GM18511 (cell line): ENCODE measurements around the gene ZBTB44.

ENCODE experiments used
- ATAC-seq: cut with Tn5 transposase; IDR thresholded peaks from one replicate; pipeline ENCODE4 v1.9.1; 2021; ENCODE audit warnings: mild to moderate bottlenecking, moderate library complexity; ENCODE audit not compliant: unreplicated experiment

The ZBTB44 gene

DNA sequence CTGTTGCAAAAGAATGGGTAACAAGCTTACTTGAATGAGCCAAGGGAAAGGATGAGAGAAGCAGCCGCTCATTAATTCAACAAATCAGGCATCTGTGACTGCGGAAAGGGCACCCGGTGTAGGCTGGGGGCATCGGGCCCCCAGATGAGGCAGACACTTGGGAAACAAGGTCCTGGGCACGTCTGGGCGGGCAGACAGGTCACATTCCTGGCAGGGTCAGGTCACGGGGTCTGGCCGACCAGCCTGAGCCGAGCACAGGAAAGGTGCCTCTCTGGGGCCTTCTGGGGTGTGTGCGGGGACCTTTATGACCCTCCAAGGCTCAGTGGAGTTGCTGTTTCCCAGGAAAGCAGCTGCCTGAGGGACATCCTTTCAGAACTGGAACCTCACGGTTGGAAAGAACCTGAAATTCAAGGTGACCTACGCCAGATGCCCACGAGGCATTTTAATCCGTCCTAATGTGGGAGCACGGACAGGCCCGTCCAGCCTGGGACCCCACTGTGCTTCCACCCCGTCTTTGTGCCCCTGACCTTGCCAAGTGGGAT is 98.1 kb downstream of the ZBTB44 start:
- no peak for ATAC-seq

DNA sequence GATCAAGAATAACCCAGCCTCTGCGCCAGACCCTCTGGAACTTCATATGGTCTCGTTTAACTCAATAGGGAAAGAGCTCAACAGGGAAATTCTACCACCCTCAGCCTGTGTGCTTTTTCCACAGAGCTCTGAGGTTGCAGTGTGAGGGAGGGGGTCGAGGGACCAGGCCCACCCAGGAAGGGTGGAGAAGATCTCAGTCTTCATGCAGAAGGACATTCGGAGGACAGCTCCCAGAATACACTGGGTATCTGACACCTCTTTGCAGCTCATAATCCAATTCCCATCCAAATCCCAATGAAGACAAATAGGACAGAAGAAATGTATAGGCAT is 98.5 kb downstream of the ZBTB44 start:
- ATAC-seq, result no peak

DNA sequence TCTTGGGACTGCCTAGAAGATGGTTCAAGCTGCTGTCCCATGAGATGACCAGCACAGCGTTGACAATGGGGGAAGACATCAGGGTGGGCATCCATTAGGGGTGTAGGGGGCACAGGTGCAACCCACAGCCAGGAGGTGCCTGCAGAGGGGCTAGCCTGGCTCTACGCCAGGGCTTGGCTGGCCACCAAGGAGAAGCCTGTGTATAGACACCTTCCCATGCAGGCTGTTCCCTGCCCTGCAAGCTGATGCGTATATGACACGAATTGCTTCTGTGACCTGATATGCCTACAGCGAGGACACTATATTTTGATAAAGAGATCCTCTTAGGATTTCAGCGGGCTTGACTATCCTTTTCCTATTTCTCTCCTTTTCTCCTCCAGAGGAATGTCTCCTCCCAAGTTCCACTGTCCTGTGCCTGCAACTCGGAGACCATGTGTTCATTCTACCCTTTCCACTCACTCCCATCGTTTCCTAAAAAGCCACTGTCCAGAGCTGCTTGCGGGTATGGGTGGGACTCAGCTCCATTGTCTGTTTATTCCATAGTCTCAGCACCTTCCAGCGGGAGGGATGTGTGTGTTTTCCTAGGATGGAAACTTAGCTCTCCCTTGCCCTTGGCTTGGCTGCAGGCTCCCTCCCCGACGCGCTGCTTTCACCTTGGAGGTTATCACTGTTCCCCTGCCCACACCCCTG is 99.0 kb downstream of the ZBTB44 start:
- no peak for ATAC-seq

DNA sequence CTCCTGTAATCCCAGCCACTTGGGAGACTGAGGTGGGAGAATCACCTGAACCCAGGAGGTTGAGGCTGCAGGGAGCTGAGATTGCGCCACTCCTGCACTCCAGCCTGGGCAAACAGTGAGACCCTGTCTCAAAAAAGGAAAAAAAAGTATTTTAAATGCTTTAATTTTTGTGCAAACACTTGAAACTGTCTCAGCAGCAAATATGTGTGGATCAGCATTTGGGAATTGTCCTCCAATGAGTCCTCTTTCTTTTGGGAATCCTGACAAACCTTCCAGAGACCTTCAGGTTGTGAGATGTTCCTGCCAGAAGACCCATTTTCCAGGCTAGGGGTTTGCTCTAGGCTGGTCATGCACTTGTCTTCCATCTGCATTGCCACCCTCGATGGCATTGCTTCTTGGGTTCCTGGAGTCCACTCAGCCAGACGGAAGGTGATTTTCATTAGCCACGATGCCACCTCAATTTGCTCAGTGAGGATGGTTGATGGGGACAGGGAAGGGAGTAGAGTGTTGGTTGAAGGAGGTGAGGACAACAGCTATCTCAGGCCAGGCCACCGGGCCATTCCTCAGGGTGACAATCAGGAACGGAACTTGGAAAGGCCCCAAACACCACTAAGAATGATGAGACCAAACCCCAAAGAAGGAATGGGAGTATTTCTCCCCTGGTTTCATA is 99.7 kb downstream of the ZBTB44 start:
- no peak for ATAC-seq

DNA sequence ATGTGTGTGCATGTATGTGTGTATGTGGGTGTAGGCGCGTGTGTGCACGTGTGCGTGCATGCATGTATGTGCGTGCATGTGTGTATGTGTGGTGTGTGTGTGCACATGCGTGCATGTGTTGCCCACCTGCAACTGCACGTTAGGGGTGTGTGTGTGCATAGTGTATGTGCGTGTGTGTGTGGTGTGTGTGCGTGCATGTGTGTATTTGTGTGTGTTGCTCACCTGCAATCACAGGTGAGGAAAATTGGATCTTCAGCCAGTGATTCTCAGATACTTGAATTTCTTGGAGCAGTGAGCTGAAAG is 100.8 kb downstream of the ZBTB44 start:
- no peak for ATAC-seq

DNA sequence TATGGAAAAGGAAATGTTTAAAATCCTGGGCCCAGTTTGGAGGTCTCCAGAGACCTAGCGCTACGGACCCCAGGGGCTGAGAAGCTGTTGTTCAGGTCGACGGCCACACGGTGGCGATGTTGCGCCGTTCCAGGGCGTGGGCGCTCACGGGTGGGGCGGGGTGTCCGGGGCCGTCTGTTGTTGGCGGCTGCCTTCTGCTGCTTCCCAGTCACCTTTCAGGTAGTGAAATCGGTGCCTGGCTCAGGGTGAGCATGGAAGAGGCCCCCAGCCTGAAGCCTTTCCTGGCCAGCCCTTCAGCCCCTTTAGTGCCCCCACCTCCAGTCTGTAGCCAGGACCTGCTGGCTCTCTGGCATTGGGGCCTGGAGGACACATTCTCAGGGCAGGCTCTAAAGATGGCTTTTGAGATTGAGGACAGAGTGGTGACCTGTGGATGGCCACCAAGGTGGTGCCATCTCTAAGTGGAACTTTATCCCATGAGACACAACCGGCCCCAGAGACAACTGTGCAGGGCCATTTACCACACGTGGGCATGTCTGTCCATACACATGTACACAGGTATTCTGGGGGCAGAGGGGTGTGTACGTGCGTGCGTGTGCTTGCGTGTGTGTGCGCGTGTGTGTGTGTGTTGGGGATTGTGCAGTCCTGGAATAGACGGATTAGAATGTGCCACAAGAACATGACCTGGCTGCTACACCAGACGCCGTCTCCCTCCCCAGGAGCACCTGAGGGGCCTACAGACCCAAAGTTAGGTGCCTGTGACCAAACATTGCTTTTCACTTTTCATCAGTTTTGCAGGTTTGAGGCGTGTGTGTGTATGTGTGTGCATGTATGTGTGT is 101.4 kb downstream of the ZBTB44 start:
- peak; percentile 91 for ATAC-seq

DNA sequence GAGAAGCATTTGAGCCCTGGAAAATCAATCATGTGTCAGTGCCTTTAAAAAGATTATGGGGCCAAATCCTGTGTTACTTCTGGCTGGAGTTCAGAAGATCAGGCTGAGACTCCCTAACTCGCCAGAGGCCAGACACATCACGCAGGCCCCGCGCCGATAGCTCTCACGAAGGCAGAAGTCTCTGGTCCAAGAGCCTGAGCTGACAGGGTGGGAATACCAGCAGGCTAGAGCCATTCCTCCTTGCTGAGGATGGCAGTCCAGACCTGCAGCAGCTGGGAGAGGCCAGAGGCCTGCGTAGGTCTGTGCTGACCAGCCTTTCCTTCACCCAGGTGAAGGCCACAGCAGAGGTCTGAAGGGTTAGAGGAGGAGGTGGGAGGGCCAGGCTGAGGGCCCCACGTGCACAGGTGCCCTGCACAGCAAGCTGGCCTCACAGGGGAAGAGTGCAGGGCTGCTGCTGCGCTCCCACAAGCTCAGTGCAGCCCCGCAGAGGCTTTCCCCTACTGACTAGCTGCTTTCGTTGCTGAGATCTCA is 102.2 kb downstream of the ZBTB44 start:
- peak; percentile 28 for ATAC-seq

DNA sequence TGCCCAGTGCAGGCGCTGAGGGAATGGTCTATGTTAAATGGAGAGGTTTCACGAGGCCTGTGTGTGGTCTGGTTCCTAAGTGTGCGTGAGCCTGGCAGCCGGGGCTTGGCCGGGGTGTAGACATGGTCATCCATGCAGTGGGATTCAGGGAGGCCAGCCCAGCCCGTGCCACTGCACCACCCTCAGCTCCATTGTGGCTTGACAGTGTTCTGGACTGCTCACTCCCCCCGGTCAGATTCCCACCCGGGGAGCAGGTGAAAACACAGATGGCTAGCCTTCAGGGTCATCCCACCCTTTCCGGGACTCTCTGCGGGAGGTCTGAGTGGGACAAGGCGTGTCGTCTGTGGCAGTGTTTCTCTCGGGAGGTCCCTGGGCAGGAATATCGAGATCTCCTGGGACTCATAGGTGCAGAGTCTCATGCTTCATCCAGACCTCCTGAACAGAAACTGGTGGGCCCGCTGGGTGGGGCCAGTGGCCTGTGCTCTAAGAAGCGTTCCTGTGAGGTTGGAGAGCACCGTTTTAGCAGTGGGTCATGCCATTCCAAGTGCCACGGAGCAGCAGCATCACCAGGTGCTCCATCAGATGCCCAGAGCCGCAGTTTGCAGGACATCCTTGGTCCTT is 102.8 kb downstream of the ZBTB44 start:
- no peak for ATAC-seq

DNA sequence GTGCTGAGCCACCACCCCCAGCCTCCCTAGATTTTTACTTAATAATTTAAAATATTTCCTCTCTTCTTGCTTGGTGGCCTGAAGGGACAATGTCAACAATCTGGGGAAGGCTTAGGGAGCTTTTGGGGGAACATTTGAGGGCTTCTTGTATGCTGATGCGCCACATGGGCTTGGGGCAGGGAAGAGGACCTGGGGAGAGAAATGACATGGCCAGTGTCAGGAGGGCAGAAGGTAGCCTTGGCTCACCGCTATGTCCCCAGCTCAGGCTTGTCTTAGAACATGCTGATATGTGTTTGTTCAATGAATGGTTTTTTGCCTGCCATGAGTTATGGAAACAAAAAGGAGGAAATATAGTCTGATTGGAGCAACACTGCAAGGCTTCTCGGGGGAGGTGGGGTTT is 103.6 kb downstream of the ZBTB44 start:
- no peak for ATAC-seq

DNA sequence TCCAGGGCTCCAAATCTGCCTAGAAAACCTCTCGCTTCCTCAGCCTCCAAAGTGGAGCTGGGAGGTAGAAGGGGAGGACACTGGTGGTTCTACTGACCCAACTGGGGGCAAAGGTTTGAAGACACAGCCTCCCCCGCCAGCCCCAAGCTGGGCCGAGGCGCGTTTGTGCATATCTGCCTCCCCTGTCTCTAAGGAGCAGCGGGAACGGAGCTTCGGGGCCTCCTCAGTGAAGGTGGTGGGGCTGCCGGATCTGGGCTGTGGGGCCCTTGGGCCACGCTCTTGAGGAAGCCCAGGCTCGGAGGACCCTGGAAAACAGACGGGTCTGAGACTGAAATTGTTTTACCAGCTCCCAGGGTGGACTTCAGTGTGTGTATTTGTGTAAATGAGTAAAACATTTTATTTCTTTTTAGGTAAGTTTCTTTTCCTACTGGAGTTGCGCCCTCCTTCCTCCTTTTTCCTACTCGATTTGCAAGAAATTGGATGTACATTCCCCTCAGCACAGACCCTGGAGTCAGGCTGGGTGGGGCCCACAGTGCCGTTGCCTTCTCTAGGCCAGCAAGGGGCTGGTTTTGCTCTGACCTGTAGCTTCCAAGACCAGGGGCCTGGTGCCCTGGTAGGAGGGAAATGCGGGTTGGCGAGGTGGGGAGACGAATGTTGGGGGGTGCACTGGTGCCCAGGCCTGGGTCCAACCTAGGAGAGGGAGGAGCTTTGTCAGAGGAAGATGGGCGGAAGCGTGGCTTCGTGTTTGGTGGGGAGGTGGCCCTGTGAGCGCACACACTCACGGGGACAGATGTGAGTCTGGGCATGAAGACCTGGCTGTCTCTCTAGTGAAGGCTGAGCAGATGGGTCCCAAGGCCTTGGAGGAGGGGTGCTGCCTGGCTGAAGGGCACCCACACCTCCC is 104.5 kb downstream of the ZBTB44 start:
- ATAC-seq, result no peak

DNA sequence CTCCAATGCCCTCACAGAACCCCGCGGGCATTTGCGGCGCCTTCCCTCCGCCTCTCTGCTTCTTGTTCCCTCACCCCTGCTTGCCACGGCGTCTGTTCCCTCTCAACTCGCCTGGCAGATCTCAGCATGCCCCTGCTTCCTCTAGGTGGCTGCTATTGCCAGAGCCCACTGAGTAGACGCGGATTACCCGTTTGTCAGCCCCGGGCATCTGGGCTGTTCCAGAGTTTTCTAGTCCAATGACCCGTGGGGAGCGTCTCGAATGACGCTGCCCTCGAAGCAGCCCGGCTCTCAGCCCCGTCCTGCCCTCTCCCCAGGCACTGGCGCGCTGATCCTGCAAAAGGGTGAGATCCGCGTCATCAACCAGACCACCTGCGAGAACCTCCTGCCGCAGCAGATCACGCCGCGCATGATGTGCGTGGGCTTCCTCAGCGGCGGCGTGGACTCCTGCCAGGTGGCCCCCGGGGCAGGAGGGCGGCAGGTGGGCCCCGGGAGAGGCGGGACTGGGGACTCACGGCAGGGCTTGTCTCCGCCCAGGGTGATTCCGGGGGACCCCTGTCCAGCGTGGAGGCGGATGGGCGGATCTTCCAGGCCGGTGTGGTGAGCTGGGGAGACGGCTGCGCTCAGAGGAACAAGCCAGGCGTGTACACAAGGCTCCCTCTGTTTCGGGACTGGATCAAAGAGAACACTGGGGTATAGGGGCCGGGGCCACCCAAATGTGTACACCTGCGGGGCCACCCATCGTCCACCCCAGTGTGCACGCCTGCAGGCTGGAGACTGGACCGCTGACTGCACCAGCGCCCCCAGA is 105.4 kb downstream of the ZBTB44 start:
- ATAC-seq, result no peak

DNA sequence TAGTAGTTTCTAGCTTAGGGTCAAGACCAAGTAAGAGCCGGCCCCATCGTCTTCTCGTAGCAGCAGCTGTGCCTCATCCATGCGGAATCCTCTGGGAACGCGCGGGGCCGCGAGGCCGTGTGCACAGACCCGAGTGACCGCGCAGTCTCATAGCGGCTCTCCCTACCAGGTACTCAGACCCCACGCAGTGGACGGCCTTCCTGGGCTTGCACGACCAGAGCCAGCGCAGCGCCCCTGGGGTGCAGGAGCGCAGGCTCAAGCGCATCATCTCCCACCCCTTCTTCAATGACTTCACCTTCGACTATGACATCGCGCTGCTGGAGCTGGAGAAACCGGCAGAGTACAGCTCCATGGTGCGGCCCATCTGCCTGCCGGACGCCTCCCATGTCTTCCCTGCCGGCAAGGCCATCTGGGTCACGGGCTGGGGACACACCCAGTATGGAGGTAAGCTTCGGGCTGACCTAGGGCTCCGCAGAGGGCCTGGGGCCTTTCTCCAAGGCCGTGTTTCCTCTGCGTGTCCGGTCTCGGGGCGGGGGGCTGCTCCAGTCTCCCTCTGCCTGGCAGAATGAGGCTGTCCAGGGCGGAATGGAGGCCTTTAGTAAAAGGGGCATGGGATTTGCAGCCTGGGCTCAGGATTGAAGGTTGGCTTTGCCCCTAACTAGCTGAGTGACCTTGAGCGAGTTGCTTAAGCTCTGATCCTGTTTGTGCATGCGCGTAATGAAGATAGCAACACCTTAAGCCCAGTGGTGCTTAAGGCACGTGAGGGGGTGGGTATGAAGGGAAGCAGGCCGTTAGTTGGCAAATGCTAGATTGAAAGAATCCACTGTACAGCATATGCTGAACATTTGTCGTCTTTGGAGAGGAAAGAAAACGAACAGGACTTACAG is 106.2 kb downstream of the ZBTB44 start:
- no peak for ATAC-seq

DNA sequence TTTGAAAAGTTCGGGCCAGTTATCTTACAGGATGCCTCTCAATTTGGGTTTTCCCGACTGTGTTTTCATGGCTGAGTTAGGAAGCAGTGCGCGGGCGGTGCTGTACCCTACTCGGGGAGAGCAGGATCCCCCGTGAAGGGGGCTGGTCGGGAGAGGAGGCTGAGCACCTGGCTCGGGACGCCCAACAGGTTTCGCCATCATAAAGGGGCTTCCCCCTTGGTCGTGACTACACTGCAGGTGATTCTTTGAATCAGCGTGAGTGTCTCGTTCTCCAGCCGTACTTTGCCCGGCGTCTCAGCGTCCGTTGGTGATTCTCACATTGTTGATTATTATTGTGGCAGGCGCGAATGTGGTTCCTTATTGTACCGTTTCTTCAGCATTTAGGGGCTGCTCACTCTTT is 108.6 kb downstream of the ZBTB44 start:
- no peak for ATAC-seq

DNA sequence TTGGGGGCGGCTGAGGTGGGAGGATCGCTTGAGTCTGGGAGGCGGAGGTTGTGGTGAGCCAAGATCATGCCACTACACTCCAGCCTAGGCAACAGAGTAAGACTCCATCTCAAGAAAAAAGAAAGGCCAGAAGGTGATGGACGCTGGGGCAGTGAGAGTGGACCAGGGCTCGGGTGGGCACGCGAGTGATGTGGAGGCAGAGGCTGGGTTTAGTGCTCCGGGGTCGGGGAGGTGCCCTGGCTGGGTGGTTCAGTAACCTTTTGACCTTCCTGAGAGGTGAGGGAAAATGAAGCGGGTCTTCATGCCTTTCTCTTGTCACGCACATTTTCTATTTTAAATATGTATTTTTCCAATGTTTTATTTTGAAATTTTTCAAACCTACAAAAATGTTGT is 110.0 kb downstream of the ZBTB44 start:
- ATAC-seq, result no peak

DNA sequence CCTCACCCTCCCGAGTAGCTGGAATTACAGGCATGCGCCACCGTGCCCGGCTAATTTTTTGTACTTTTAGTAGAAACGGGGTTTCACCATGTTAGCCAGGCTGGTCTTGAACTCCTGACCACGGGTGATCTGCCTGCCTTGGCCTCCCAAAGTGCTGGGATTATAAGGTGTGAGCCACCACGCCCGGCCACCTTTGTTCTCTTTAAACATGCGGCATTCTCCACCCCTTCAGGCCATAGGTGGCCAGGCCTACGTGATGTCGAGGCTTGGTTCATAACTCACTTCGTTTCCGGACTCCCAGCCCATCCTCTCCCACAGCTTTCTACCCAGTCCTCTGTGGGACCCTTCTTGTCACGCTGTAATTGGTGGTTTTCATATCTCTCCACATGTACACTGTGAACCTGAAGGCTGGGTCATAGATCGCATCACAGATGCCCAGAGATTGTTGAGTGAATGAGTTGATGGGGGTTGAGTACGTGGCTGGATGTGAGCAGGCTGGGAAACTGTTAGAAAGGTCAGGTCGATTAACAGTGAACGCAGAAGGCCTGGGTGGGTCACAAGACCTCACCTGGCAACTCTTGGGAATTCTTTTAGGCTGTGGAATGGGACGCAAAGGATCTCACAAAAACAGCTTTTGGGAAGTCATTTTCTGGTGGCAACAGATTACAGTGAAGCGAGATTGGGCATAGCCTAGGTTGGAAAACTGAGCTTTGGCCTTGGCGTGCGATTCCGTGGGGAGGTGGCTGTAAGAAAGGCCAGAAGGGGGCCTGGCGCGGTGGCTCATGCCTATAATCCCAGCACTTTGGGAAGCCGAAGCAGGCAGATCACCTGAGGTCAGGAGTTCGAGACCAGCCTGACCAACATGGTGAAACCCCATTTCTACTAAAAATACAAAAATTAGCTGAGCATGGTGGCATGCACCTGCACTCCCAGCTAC is 110.7 kb downstream of the ZBTB44 start:
- no peak for ATAC-seq

DNA sequence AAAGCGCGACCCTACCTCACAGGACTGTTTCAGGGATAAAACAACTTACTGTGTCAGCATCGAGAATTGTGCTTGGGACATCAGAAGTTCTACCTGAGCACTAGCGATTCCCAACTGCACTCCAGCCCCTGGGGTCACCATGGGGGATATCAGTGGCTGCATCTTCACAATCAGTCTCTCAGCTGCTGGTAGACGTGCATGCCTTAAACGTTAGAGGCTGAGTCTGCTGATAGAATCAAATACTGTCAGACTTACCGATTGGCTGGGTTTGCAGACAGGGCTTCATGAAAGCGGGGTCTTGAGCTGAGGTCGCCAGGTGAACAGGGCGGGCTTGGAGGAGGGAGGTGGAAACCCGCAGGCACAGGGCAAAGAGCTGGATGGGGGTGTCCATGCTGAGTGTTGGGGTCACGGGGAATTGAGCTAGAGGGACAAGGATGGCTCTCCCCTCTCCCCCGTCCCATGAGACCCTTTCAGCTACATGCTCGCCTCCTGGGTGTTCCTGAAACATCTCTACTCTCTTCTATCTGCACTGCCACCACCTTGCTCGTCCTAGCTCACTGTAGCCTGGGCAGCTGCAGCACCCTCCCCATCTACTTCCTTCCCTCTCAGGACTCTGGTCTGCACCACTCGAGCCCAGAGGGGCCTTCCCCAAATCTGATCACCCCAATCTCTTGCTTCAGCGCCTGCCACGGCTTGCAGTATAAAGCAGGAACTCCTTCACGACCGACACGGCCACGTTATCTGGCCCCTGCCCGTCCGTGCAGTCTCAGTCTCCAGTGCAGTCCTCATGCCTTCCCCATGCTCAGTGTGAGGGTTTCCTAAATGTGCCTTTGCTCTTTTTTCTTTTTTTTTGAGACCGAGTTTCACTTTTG is 111.7 kb downstream of the ZBTB44 start:
- no peak for ATAC-seq
